Measurements from ENCODE around the gene GP2.

The GP2 gene

DNA sequence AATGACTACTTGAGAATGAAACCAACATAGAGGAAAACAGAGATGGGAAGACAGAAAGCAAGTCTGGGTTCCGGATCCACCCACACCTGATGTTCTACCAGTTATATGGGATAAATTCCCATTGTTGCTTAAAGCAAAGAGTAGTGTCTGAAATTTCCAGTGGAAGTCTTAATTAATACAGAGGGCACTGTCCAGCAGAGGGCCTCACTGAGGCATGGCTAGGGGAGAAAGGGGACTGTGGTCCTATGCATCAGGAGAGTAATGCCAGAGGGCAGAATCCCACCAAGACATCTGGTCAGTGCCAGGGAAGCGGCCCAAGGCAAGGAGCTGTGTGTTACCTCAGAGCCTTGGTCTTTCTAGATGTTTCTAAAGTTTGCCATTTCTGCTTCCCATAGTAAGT lies 32.7 kb upstream of the GP2 start:
- TF ChIP-seq FOXM1 (IDR thresholded peaks at IDR 0.05; ENCODE audit: borderline replicate concordance) (no peak), CTBP1 (IDR thresholded peaks at IDR 0.05; ENCODE audit: borderline replicate concordance) (no peak), SUZ12 (IDR thresholded peaks at IDR 0.05) (no peak), FOXA1 (IDR thresholded peaks at IDR 0.05) (no peak), NFRKB (IDR thresholded peaks at IDR 0.05) (no peak), ZNF384 (IDR thresholded peaks at IDR 0.05) (no peak), L3MBTL2 (conservative IDR thresholded peaks at IDR 0.05) (no peak), ARNT (IDR thresholded peaks at IDR 0.05) (no peak), LEF1 (IDR thresholded peaks at IDR 0.05; ENCODE audit: borderline replicate concordance) (no peak), ELF4 (IDR thresholded peaks at IDR 0.05) (no peak), HDGF (IDR thresholded peaks at IDR 0.05; ENCODE audit: borderline replicate concordance) (no peak), SP1 (IDR thresholded peaks at IDR 0.05) (no peak), FOXK2 (IDR thresholded peaks at IDR 0.05) (no peak), BHLHE40 (IDR thresholded peaks at IDR 0.05; ENCODE audit: borderline replicate concordance) (no peak), TARDBP (IDR thresholded peaks at IDR 0.05) (no peak)
- TF ChIP-seq, protein P1, sequence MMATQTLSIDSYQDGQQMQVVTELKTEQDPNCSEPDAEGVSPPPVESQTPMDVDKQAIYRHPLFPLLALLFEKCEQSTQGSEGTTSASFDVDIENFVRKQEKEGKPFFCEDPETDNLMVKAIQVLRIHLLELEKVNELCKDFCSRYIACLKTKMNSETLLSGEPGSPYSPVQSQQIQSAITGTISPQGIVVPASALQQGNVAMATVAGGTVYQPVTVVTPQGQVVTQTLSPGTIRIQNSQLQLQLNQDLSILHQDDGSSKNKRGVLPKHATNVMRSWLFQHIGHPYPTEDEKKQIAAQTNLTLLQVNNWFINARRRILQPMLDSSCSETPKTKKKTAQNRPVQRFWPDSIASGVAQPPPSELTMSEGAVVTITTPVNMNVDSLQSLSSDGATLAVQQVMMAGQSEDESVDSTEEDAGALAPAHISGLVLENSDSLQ (IDR thresholded peaks at IDR 0.05) = no peak
- CTCF ChIA-PET = interaction anchor here (1.2 to 1.6 kb wide), 2 partner anchors 26 to 453 kb away, joined by 5 to 7 read pairs; no protein-coding TSS in a partner anchor
- DNase-seq (ENCODE audit: extremely low spot score) = peak; percentile 32
- POLR2A ChIA-PET = interaction anchor here (1.3 kb wide), 1 partner anchor 26 kb away, joined by 3 read pairs; no protein-coding TSS in a partner anchor

DNA sequence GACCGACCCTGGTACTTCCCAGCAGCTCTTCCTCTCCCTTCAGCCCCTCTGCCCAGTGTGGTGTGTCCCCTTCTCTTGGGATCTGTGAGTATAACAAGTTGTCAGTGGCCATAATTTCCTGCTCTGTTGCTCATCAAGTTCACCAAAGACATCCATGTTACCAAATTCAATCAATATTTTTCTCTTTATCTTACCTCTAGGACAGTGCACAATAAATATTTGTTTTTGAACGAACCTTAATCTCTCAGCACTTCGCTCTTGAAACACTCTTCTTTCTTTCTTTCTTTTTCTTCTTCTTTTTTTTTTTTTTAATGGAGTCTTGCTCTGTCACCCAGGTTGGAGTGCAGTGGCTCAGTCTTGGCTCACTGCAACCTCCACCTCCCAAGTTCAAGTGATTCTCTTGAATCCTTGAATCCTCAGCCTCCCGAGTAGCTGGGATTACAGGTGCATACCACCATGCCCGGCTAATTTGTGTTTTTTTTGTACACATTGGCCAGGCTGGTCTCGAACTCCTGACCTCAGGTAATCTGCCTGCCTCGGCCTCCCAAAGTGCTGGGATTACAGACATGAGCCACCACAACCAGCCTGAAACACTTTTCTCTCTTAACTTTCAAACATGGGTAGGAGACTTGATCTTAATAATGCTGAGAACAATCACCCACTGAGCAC lies 27.9 kb upstream of the GP2 start:
- POLR2A ChIA-PET = no interaction called here
- no peak for TF ChIP-seq BHLHE40 (IDR thresholded peaks at IDR 0.05; ENCODE audit: borderline replicate concordance)
- DNase-seq (ENCODE audit: extremely low spot score) = no peak
- CTCF ChIA-PET = no interaction called here

DNA sequence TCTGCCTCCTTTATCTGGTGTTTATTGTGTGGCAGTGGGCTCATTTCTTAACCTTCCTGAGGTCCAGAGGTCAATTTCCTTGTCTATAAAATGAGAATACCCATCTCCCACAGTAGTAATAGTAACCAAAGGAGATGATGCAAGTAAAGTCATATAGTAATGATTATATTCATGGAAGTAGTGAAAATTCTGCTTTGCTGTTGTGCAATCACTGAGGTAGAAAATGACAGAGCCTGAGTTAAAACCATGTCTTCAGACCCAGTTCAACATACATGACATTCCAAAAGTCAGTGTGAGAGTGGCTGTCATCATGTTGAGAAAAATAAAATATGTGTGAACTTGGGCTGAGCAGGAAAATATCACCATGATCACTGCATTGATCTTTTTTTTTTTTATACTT lies 26.1 kb upstream of the GP2 start:
- DNase-seq (ENCODE audit: extremely low spot score) = no peak
- ChIA-PET POLR2A (no interaction called here), CTCF (no interaction called here)
- TF ChIP-seq HDGF (IDR thresholded peaks at IDR 0.05; ENCODE audit: borderline replicate concordance) (no peak), SP1 (IDR thresholded peaks at IDR 0.05) (no peak), CTBP1 (IDR thresholded peaks at IDR 0.05; ENCODE audit: borderline replicate concordance) (no peak), ARNT (IDR thresholded peaks at IDR 0.05) (no peak), ELF4 (IDR thresholded peaks at IDR 0.05) (no peak), BHLHE40 (IDR thresholded peaks at IDR 0.05; ENCODE audit: borderline replicate concordance) (no peak), NFRKB (IDR thresholded peaks at IDR 0.05) (no peak), FOXM1 (IDR thresholded peaks at IDR 0.05; ENCODE audit: borderline replicate concordance) (no peak), L3MBTL2 (conservative IDR thresholded peaks at IDR 0.05) (no peak), ZNF384 (IDR thresholded peaks at IDR 0.05) (no peak), TARDBP (IDR thresholded peaks at IDR 0.05) (no peak), FOXK2 (IDR thresholded peaks at IDR 0.05) (no peak), FOXA1 (IDR thresholded peaks at IDR 0.05) (no peak), LEF1 (IDR thresholded peaks at IDR 0.05; ENCODE audit: borderline replicate concordance) (no peak), SUZ12 (IDR thresholded peaks at IDR 0.05) (no peak)
- TF ChIP-seq, protein P1 (IDR thresholded peaks at IDR 0.05) = no peak

DNA sequence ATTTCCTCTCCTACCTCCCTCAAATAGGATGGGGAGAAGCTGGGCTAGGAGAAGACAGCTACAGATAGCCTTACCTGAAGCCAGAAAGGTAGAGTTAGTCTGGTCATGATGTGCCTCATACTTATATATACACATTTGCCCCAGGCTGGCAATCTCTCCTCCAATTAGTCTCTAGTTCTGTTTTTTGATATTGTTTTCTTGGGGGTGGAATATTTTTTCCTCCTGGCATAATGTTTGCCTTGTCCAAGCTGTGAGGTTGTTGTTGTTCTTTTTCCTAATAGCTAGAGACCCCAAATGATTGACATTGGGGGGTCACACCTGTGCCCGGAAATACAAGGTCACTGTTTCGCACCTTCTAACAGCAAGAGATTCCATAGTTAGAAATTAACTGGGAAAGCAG lies 25.3 kb upstream of the GP2 start, which contains the start of gene UMOD:
TSS of gene UMOD (minus strand) at position 101 of the 400 bp plus-strand sequence. CDS start 1,978 bp downstream, outside the sequence.
- DNase-seq (ENCODE audit: extremely low spot score) = no peak
- TF ChIP-seq FOXA1 (IDR thresholded peaks at IDR 0.05) (no peak), NFRKB (IDR thresholded peaks at IDR 0.05) (no peak), SP1 (IDR thresholded peaks at IDR 0.05) (no peak), FOXM1 (IDR thresholded peaks at IDR 0.05; ENCODE audit: borderline replicate concordance) (no peak), HDGF (IDR thresholded peaks at IDR 0.05; ENCODE audit: borderline replicate concordance) (no peak), CTBP1 (IDR thresholded peaks at IDR 0.05; ENCODE audit: borderline replicate concordance) (no peak), ZNF384 (IDR thresholded peaks at IDR 0.05) (no peak), ELF4 (IDR thresholded peaks at IDR 0.05) (no peak), ARNT (IDR thresholded peaks at IDR 0.05) (no peak), L3MBTL2 (conservative IDR thresholded peaks at IDR 0.05) (no peak), LEF1 (IDR thresholded peaks at IDR 0.05; ENCODE audit: borderline replicate concordance) (no peak), SUZ12 (IDR thresholded peaks at IDR 0.05) (no peak), BHLHE40 (IDR thresholded peaks at IDR 0.05; ENCODE audit: borderline replicate concordance) (no peak), FOXK2 (IDR thresholded peaks at IDR 0.05) (no peak), TARDBP (IDR thresholded peaks at IDR 0.05) (no peak)
- TF ChIP-seq, protein P1 (IDR thresholded peaks at IDR 0.05) = no peak
- POLR2A ChIA-PET = no interaction called here
- CTCF ChIA-PET = no interaction called here

DNA sequence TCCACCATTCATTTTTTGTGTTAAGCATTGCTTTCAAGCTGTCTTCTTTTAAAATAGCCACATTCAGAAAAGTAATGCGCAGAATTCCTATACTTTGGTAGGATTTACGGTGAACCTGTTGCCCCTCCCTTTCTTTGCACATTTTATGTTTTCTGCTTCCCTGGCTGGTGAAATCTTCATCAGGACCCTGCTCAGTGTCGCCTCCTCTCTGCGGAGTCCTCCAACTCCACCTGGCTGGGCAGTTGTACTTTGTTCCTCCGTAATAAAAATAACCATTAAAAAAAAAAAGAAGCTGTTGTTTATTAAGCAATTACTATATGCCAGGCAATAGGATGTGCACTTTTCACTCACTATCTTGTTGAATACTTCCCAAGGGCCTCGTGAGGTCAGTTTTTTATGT lies 22.3 kb upstream of the GP2 start:
- no peak for DNase-seq (ENCODE audit: extremely low spot score)
- ChIA-PET POLR2A (no interaction called here), CTCF (interaction anchor here (0.6 to 0.9 kb wide), 2 partner anchors 36 to 760 kb away, joined by 3 to 4 read pairs; no protein-coding TSS in a partner anchor)
- no peak for TF ChIP-seq FOXA1 (IDR thresholded peaks at IDR 0.05)
- TF ChIP-seq HDGF (IDR thresholded peaks at IDR 0.05; ENCODE audit: borderline replicate concordance) = no peak
- TF ChIP-seq FOXM1 (IDR thresholded peaks at IDR 0.05; ENCODE audit: borderline replicate concordance) = no peak
- no peak for TF ChIP-seq ELF4 (IDR thresholded peaks at IDR 0.05)
- TF ChIP-seq BHLHE40 (IDR thresholded peaks at IDR 0.05; ENCODE audit: borderline replicate concordance) = no peak

Data from HEK293T (cell line).